ENCODE measurements around the gene LZTR1. TPM values are rescaled to one million over a fixed set of nuclear protein-coding genes. Genes with fewer than 3 reads are reported as not detected.

Gene LZTR1
- polyA plus RNA-seq, 1 of the 3 experiments (the other 2 are of a cell fraction) = 37.7 TPM

- TF ChIP-seq, protein P1, sequence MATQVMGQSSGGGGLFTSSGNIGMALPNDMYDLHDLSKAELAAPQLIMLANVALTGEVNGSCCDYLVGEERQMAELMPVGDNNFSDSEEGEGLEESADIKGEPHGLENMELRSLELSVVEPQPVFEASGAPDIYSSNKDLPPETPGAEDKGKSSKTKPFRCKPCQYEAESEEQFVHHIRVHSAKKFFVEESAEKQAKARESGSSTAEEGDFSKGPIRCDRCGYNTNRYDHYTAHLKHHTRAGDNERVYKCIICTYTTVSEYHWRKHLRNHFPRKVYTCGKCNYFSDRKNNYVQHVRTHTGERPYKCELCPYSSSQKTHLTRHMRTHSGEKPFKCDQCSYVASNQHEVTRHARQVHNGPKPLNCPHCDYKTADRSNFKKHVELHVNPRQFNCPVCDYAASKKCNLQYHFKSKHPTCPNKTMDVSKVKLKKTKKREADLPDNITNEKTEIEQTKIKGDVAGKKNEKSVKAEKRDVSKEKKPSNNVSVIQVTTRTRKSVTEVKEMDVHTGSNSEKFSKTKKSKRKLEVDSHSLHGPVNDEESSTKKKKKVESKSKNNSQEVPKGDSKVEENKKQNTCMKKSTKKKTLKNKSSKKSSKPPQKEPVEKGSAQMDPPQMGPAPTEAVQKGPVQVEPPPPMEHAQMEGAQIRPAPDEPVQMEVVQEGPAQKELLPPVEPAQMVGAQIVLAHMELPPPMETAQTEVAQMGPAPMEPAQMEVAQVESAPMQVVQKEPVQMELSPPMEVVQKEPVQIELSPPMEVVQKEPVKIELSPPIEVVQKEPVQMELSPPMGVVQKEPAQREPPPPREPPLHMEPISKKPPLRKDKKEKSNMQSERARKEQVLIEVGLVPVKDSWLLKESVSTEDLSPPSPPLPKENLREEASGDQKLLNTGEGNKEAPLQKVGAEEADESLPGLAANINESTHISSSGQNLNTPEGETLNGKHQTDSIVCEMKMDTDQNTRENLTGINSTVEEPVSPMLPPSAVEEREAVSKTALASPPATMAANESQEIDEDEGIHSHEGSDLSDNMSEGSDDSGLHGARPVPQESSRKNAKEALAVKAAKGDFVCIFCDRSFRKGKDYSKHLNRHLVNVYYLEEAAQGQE (IDR thresholded peaks at IDR 0.05; ENCODE audit: low read depth, low read length) = no peak
- TF ChIP-seq TAF1 (IDR thresholded peaks at IDR 0.05; ENCODE audit: borderline replicate concordance, low read depth, low read length) (no peak), FOXJ3 (CRISPR knock-in tag; IDR thresholded peaks at IDR 0.05) (no peak), GATA2 (CRISPR knock-in tag; IDR thresholded peaks at IDR 0.05) (no peak), CTCF (IDR thresholded peaks at IDR 0.05) (no peak), TEAD4 (IDR thresholded peaks at IDR 0.05; ENCODE audit: borderline replicate concordance, insufficient read depth) (no peak), MEF2A (IDR thresholded peaks at IDR 0.05; ENCODE audit: borderline replicate concordance, low read depth) (no peak), POLR2AphosphoS5 (IDR thresholded peaks at IDR 0.05; ENCODE audit: low read depth, low read length) (no peak), ZBTB33 (IDR thresholded peaks at IDR 0.05; ENCODE audit: borderline replicate concordance, low read depth) (no peak), ELF1 (IDR thresholded peaks at IDR 0.05) (no peak), SMC3 (IDR thresholded peaks at IDR 0.05; ENCODE audit: low read depth, low read length) (no peak)
Measured at GRCh38 chr22:21016644-21017420, 34.7 kb downstream of the LZTR1 start (continued).

DNA sequence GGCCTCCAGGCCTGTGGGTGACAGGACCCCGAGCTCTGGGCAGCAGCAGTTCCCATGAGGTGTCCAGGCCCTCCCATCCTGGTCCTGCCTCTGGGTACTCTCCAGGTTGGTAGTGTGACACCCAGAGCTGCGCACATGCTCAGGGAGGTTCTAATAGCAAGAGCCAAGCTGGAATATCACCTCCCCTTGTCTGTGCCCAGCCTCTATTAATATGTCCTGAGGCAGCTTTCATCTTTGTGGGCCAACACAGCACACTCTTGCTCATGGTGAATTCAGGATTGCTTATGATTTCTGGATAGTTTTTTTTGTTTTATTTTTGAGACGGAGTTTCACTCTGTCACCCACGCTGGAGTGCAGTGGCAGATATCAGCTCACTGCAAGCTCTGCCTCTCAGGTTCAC, 36.2 kb downstream of the LZTR1 start:
- Histone ChIP-seq H3K27ac (ENCODE audit: low read depth in 2 of 2, low read length in 1 of 2) (no peak overlapping the region), H2AFZ (ENCODE audit: low read depth) (no peak overlapping the region), H3F3A (replicated peaks; ENCODE audit: insufficient read depth) (peaks cover 5% of the 10 kb centered on the region), H3K4me1 (ENCODE audit: control insufficient read depth in 1 of 2, insufficient read depth in 2 of 2, low read depth in 1 of 2, low read length in 1 of 2) (peaks cover 15 to 45% of the 10 kb centered on the region in 2 experiments; a peak in 3 of 4 replicates), H3K9me3 (no peaks in the 10 kb centered on the region), H3K4me2 (no peak overlapping the region), H3K4me3 (ENCODE audit: low read depth in 2 of 2, low read length in 1 of 2) (no peak overlapping the region), H3K9me2 (no peaks in the 10 kb centered on the region), H3K27me3 (ENCODE audit: insufficient read depth) (no peaks in the 10 kb centered on the region), H3K36me3 (replicated peaks in 1 of 2; ENCODE audit: control insufficient read depth in 1 of 2, insufficient read depth in 2 of 2, low read length in 1 of 2) (no peaks in the 10 kb centered on the region), H3K79me2 (ENCODE audit: insufficient read depth) (peaks cover 6% of the 10 kb centered on the region; the same call in 1 of the 2 replicates), H3K9ac (no peak overlapping the region), H4K20me1 (ENCODE audit: insufficient read depth) (no peaks in the 10 kb centered on the region)
- 91% methylated on average over 4 of the region's 4 CpGs for WGBS (ENCODE audit: low lambda C conversion rate)
- CTCF ChIA-PET = no interaction called here
- POLR2A ChIA-PET = no interaction called here
- no peak for TF ChIP-seq EZH2phosphoT487 (IDR thresholded peaks at IDR 0.05; ENCODE audit: borderline replicate concordance, low read depth)
- no peak for TF ChIP-seq FOSL2 (IDR thresholded peaks at IDR 0.05; ENCODE audit: borderline replicate concordance, low read depth)
- TF ChIP-seq RXRA (IDR thresholded peaks at IDR 0.05; ENCODE audit: borderline replicate concordance, low read depth) = no peak
- no peak for TF ChIP-seq CHD2 (IDR thresholded peaks at IDR 0.05; ENCODE audit: low read length, partially characterized antibody)
- no peak for TF ChIP-seq RAD21 (IDR thresholded peaks at IDR 0.05; ENCODE audit: low read length)
- no peak for TF ChIP-seq PBX3 (IDR thresholded peaks at IDR 0.05)
- TF ChIP-seq TCF12 (IDR thresholded peaks at IDR 0.05) = no peak
- TF ChIP-seq FOXM1 (IDR thresholded peaks at IDR 0.05; ENCODE audit: low read depth) = no peak
- TF ChIP-seq POLR2AphosphoS5 (IDR thresholded peaks at IDR 0.05; ENCODE audit: low read depth, low read length) = no peak
- TF ChIP-seq NRF1 (IDR thresholded peaks at IDR 0.05; ENCODE audit: low read depth, low read length) = no peak
- no peak for DNase-seq

All from SK-N-SH (cell line).